Bronchial epithelial cell (primary cell): ENCODE measurements around the gene PRKACA. TPM values are rescaled to one million over a fixed set of nuclear protein-coding genes. Genes with fewer than 3 reads are reported as not detected.

Experiments
- DNase-seq: peaks from one replicate; pipeline ENCODE4 v3.0.0-alpha.2; 2010; ENCODE audit warnings: low read depth
- FAIRE-seq: peaks from 2 replicates; lab custom pipeline; 2011; peaks lifted over from hg19 to GRCh38; lab: Jason Lieb, UNC
- H3K27me3 ChIP-seq: 2 replicates; pipeline ENCODE4 v1.5.1; 2011; ENCODE audit warnings: low read length; ENCODE audit not compliant: control insufficient read depth, insufficient read depth
- H3K36me3 ChIP-seq: 2 replicates; pipeline ENCODE4 v1.5.1; 2011; ENCODE audit warnings: low read length; ENCODE audit not compliant: control insufficient read depth, insufficient read depth
- H3K4me3 ChIP-seq: 2 replicates; pipeline ENCODE4 v1.5.1; 2011; ENCODE audit warnings: mild to moderate bottlenecking, low read depth, low read length, control low read depth
- CTCF ChIP-seq: IDR thresholded peaks from 2 replicates; pipeline ENCODE4 v1.5.1; 2011; ENCODE audit warnings: mild to moderate bottlenecking, moderate library complexity, low read length, control low read depth, inconsistent platforms; ENCODE audit not compliant: insufficient read depth, severe bottlenecking
- total RNA-seq: library from RNA; depleted of rRNA; stranded (reverse); fragments of >200 nt; gene quantifications from 2 replicates; pipeline ENCODE4 v1.2.1, GENCODE V29; 2014

PRKACA gene
- total RNA-seq, 1 donor from 2014 or later, result 13.7 TPM

GRCh38 chr19:14116918-14117578 lies 514 bp downstream of the PRKACA start:
- H3K27me3 ChIP-seq, result no peaks in the 10 kb centered on the region
- TF ChIP-seq CTCF, result no peak
- DNase-seq (no peak), FAIRE-seq (no peak)
- H3K36me3 ChIP-seq, result no peaks in the 10 kb centered on the region
- H3K4me3 ChIP-seq, result peak overlapping the region; percentile 76

- Histone ChIP-seq H3K27me3 (no peaks in the 10 kb centered on the region), H3K4me3 (peak overlapping the region; percentile 76), H3K36me3 (no peaks in the 10 kb centered on the region)
- DNase-seq, result no peak
- no peak for TF ChIP-seq CTCF
- FAIRE-seq, result no peak
Measured at GRCh38 chr19:14116525-14116917, 1.0 kb downstream of the PRKACA start.

GRCh38 chr19:14115756-14116155 lies 1.8 kb downstream of the PRKACA start:
- H3K4me3 ChIP-seq, result no peak overlapping the region
- no peaks in the 10 kb centered on the region for H3K27me3 ChIP-seq
- no peak for FAIRE-seq
- DNase-seq, result no peak
- TF ChIP-seq CTCF, result no peak
- H3K36me3 ChIP-seq, result no peaks in the 10 kb centered on the region

GRCh38 chr19:14114854-14115253 lies 2.7 kb downstream of the PRKACA start:
- Histone ChIP-seq H3K27me3 (no peaks in the 10 kb centered on the region), H3K36me3 (no peaks in the 10 kb centered on the region), H3K4me3 (no peak overlapping the region)
- DNase-seq (no peak), FAIRE-seq (no peak)
- TF ChIP-seq CTCF, result peak; percentile 52

- DNase-seq, result no peak
- no peaks in the 10 kb centered on the region for H3K36me3 ChIP-seq
- H3K27me3 ChIP-seq, result no peaks in the 10 kb centered on the region
- FAIRE-seq, result no peak
- H3K4me3 ChIP-seq, result no peak overlapping the region
- no peak for TF ChIP-seq CTCF
Measured at GRCh38 chr19:14114439-14114838, 3.1 kb downstream of the PRKACA start.
